Skeletal muscle satellite cell (primary cell): ENCODE measurements around the gene MAP2.

Experiments used
- H3K27me3 ChIP-seq: 2 replicates; pipeline ENCODE4 v1.7.0; 2013; ENCODE audit warnings: low read length; ENCODE audit not compliant: control insufficient read depth, insufficient read depth
- H3K36me3 ChIP-seq: 2 replicates; pipeline ENCODE4 v1.7.0; 2013; ENCODE audit warnings: mild to moderate bottlenecking, control low read depth, low read length; ENCODE audit not compliant: insufficient read depth
- H3K4me1 ChIP-seq: 2 replicates; pipeline ENCODE4 v1.7.0; 2013; ENCODE audit warnings: low read length; ENCODE audit not compliant: control insufficient read depth, insufficient read depth
- H3K4me2 ChIP-seq: 2 replicates; pipeline ENCODE4 v1.7.0; 2013; ENCODE audit warnings: mild to moderate bottlenecking, low read length
- H3K4me3 ChIP-seq: 2 replicates; pipeline ENCODE4 v1.7.0; 2013; ENCODE audit warnings: low read length
- H3K9ac ChIP-seq: 2 replicates; pipeline ENCODE4 v1.7.0; 2013; ENCODE audit warnings: mild to moderate bottlenecking, low read depth, low read length, moderate library complexity
- H3K9me3 ChIP-seq: replicated peaks from 2 replicates; pipeline ENCODE4 v1.7.0; 2013; ENCODE audit warnings: mild to moderate bottlenecking, control low read depth, low read length

The MAP2 gene

DNA sequence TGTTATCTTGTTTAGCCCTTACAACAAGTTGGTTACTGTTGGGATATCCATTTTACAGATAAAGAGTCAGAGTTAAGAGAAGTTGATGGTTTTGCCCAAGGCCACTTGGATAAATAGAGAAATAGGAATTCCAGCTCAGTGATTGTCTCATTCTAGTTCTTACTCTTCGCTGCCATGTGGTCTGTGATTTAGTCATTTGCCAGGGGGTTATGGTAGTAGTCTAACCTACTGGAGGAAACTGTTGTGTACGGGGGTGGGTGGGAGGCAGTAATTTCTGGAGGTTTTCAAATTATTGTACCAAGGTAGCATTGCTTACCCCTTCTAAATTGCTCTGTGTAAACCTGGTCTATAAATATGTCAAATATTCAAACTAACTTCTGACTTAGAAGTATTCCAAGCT lies 110.4 kb downstream of the MAP2 start:
- no peaks in the 10 kb centered on the region for H3K9me3 ChIP-seq
- H3K4me3 ChIP-seq: no peak overlapping the region
- H3K36me3 ChIP-seq: no peaks in the 10 kb centered on the region
- no peak overlapping the region for H3K9ac ChIP-seq
- H3K4me2 ChIP-seq: no peak overlapping the region
- no peaks in the 10 kb centered on the region for H3K4me1 ChIP-seq
- H3K27me3 ChIP-seq: no peaks in the 10 kb centered on the region

DNA sequence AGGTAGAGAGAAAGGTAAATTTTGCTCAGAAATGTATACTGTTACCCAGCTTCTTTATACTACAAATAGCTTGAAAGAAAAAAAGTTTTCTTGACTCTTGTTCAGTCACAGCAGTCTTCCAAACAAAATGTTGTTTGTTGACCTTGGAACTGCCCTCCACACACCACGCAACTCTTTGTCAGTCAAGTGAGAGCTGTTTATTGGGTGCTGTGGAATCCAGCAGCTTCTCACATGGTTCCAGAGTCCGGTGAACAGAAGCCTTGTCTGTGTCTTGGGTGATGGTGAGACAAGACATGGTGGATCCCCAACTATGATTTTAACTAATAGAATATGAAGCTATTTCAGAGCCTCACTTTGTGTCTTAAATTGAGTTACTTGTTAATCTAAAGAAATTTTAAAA lies 112.5 kb downstream of the MAP2 start:
- Histone ChIP-seq H3K9me3 (no peaks in the 10 kb centered on the region), H3K36me3 (no peaks in the 10 kb centered on the region), H3K4me2 (no peak overlapping the region), H3K4me1 (no peaks in the 10 kb centered on the region), H3K27me3 (no peaks in the 10 kb centered on the region), H3K9ac (no peak overlapping the region), H3K4me3 (no peak overlapping the region)

DNA sequence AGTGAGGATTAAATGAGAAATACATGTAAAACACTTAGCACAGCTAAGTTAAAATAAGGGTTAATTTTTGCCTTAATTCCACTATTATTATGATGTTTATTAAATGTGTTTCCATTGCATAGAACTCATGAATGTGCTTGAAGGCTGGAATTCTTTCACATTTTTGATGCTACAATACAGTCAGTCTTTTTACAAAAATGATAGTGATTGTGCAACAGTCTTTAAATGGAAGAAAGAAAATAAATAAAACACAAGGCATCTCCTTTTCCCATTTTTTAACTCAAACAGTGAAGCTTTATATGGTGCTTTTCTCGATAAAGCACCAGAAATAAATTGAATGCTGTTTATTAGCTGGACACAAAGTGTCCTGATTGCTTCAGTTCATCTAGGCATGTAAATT lies 123.9 kb downstream of the MAP2 start:
- H3K4me2 ChIP-seq: no peak overlapping the region
- no peaks in the 10 kb centered on the region for H3K27me3 ChIP-seq
- H3K9ac ChIP-seq: no peak overlapping the region

DNA sequence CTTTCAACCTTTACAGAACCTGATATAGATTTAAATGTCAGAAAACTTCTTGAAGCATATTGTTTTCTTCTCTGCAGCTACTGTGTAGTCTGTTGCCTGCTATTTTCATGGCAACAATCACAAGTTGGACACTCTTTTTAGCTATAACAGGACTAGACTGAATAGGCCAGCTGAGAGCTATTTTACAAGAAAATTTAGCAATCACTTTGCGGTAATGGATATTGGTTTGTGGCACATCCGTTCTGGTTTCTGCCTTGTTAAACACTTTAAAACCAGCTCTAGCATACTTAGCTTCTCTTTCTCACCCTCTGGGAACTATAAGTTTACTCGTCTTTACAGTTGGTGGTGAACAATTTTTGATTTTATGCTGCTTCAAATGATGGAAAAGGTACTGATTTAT lies 125.7 kb downstream of the MAP2 start:
- Histone ChIP-seq H3K4me2 (no peak overlapping the region), H3K4me1 (no peaks in the 10 kb centered on the region), H3K36me3 (no peaks in the 10 kb centered on the region), H3K9me3 (no peaks in the 10 kb centered on the region), H3K4me3 (no peak overlapping the region), H3K27me3 (no peaks in the 10 kb centered on the region), H3K9ac (no peak overlapping the region)

More for the DNA sequence above, 123.9 kb downstream of the MAP2 start:
- Histone ChIP-seq H3K9me3 (no peaks in the 10 kb centered on the region), H3K4me3 (no peak overlapping the region), H3K4me1 (no peaks in the 10 kb centered on the region), H3K36me3 (no peaks in the 10 kb centered on the region)

DNA sequence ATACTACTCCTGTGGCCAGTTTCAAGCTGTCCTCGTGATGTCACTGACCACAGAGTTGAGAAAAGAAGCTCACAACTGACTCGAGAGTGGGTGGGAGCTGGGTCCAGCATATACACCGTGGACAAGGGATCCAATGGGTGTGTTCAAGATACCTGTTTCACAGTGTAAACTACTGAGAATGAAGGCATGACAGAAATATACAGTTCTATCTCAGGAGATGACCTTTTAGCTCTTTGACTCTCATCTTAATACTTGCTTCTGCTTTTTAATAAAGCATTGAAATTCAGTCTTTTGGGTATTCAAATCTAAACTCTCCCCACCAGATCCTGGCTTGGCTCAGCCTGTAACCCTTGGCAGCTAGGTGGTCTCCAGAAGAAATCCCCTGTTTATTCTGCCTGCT lies 130.1 kb downstream of the MAP2 start:
- no peak overlapping the region for H3K4me2 ChIP-seq
- H3K36me3 ChIP-seq: no peaks in the 10 kb centered on the region
- H3K9me3 ChIP-seq: no peaks in the 10 kb centered on the region
- H3K27me3 ChIP-seq: no peaks in the 10 kb centered on the region
- no peak overlapping the region for H3K4me3 ChIP-seq
- no peak overlapping the region for H3K9ac ChIP-seq
- no peaks in the 10 kb centered on the region for H3K4me1 ChIP-seq

DNA sequence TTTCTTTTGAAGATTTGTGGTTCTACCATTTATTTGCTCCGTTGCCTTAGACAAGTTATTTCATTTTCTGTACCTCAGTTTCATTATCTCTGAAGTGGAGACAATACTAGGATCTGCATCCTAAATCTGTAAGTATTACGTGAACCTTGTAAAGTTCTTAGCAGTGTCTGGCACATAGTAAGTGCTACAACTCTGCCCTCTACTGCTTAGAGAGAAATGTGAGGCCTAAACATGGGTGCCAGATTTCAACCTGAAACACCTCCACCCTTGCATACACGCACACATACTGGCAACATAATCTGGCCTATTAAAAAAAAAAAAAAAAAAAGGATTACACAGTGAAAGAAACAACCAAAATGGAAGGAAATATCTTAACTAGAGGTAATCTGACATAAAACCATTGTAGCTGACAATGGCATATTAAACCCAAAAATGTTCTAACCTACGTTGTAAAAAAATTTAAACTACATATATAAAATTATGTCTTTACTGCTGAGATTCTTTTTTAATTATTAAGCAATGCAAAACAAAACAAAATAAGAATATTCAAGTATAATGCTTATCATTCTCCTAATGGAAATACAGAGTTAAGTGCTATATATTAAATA lies 132.6 kb downstream of the MAP2 start:
- Histone ChIP-seq H3K9ac (no peak overlapping the region), H3K36me3 (no peaks in the 10 kb centered on the region), H3K9me3 (no peaks in the 10 kb centered on the region), H3K27me3 (no peaks in the 10 kb centered on the region), H3K4me2 (no peak overlapping the region), H3K4me3 (no peak overlapping the region), H3K4me1 (no peaks in the 10 kb centered on the region)

DNA sequence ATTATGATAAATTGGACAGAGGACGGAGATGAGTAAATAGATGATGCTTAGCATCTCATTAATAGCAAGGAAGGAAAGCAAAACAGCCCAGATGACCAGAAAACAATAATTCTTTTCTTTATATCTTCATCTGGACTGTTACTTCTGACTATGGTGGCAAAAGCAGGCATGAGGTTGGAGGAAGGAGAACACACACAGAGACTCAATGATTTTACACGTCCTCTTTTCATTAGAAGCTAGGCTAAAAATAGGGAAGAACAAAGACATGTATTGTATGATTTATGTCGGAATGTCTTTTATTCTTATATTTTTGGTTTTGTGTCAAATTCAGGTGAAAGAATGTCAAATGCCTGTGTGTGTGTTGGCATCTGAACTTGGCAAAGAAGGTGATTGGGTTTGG lies 137.1 kb downstream of the MAP2 start:
- Histone ChIP-seq H3K36me3 (no peaks in the 10 kb centered on the region), H3K4me2 (no peak overlapping the region), H3K9ac (no peak overlapping the region), H3K27me3 (no peaks in the 10 kb centered on the region), H3K4me3 (no peak overlapping the region), H3K9me3 (no peaks in the 10 kb centered on the region), H3K4me1 (no peaks in the 10 kb centered on the region)

DNA sequence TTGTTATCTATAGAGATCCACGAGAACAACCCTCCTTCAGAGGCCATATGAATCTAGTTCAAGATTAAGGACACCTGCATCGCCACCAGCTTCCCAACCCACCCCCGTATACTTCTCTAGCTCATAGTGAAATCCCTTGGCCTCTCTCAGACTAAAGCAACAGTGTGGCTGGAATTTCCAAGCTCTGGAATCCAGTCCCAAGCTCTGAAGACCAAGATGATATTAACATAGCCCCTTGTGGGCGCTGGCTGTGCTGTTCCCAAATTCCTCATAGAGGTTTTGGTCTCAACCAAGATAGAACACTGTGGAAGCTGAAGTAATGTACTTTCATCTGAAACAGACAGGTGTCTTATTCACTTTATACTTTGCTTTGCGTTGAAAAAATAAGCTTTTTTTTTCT lies 139.6 kb downstream of the MAP2 start:
- Histone ChIP-seq H3K9ac (no peak overlapping the region), H3K4me3 (no peak overlapping the region), H3K27me3 (no peaks in the 10 kb centered on the region)

DNA sequence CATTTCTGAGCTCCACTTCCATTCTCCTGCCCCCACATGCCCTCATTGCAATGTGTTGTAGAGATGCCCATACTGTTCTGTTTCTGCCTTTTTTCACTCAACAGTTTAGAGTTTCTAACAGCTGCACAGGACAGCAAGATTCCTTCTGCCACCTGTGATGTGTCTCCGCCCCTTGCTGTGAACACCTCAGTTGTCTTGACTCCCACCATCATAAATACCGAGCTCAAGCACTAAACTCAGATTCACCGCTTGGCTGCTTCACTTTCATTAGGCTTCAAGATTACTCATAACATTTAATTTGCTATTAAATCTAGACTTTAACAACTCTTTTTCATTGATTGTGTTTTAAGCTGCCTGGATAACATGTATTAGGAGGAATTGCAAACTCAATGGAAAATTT lies 141.0 kb downstream of the MAP2 start:
- Histone ChIP-seq H3K27me3 (no peaks in the 10 kb centered on the region), H3K4me1 (no peaks in the 10 kb centered on the region), H3K4me3 (no peak overlapping the region), H3K4me2 (no peak overlapping the region), H3K36me3 (no peaks in the 10 kb centered on the region), H3K9me3 (no peaks in the 10 kb centered on the region), H3K9ac (no peak overlapping the region)

More for the DNA sequence above, 139.6 kb downstream of the MAP2 start:
- Histone ChIP-seq H3K36me3 (no peaks in the 10 kb centered on the region), H3K4me1 (no peaks in the 10 kb centered on the region), H3K4me2 (no peak overlapping the region), H3K9me3 (no peaks in the 10 kb centered on the region)

DNA sequence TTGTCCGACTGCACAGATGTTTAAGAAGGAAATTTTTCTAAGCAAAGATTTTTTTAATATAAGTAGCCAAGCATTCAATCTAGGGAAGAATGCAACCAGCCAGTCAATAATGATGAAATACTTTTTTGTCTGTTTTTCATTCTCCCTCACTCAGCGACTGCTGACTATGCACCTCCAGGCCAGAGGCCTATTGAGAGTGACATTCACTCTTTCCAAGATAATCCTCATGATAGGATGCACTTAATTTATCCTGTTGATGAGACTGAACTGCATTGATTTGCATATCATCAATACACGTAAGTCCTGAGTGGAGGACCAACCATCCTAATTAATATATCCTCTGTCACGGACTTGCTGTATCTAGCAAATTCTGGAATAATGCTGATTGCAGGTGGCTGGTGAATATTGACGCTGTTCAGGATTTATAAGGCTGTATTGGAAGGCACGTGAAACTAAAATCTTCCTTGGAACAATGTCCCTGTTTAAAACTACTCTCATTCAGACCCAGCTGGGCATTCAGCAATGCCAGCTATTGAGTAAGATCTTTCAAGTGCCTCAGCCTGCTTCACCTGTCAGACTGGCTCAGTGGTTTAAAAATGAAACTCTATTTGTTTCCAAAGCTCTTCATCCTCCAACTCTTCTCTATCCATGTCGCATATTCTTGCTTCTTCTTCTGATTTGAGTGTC lies 142.2 kb downstream of the MAP2 start:
- no peak overlapping the region for H3K4me3 ChIP-seq
- no peaks in the 10 kb centered on the region for H3K27me3 ChIP-seq
- no peaks in the 10 kb centered on the region for H3K4me1 ChIP-seq
- no peaks in the 10 kb centered on the region for H3K36me3 ChIP-seq
- H3K9ac ChIP-seq: no peak overlapping the region
- no peak overlapping the region for H3K4me2 ChIP-seq
- no peaks in the 10 kb centered on the region for H3K9me3 ChIP-seq

DNA sequence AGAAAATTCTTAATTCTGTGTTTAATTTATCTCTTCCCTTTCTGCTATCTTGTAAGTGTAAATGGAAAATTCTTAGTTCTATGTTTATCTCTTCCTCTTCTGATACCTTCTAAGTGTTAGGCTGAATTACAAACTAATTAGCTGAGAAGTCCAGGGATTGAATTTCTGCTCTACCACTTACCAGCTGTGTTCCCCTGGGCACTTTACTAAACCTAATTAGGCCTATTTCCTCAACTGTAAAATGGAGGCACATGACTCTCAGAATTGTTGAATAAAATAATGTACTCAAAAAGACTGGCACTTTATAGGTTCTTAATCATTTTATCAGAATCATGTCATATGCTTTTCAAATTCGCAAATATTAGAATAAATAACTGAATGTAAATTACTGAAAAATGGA lies 146.3 kb downstream of the MAP2 start:
- no peaks in the 10 kb centered on the region for H3K9me3 ChIP-seq
- H3K4me1 ChIP-seq: no peaks in the 10 kb centered on the region
- H3K36me3 ChIP-seq: no peaks in the 10 kb centered on the region
- no peak overlapping the region for H3K4me2 ChIP-seq
- H3K4me3 ChIP-seq: no peak overlapping the region
- no peaks in the 10 kb centered on the region for H3K27me3 ChIP-seq
- H3K9ac ChIP-seq: no peak overlapping the region

DNA sequence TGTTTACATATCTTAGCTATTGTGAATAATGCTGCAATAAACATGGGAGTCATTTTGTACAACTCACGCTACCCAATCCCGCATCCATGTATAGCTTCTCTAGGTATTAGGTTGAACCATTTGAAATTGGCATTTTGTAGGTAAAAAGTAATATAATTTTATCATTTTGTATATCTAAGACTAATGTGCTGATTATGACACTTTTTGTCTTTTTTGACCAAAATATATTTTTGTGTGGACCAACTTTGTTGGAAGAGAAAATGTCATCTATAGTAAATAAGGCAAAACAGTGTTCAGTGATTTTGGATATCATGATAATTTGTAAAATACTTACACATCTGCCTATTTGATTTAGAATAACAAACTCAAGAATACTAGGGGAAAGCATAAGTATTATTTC lies 150.7 kb downstream of the MAP2 start:
- Histone ChIP-seq H3K9me3 (no peaks in the 10 kb centered on the region), H3K27me3 (no peaks in the 10 kb centered on the region), H3K36me3 (no peaks in the 10 kb centered on the region), H3K9ac (no peak overlapping the region), H3K4me3 (no peak overlapping the region), H3K4me1 (peaks cover 5% of the 10 kb centered on the region), H3K4me2 (no peak overlapping the region)
